Measurements from ENCODE around the gene SCART1. TPM values are rescaled to one million over a fixed set of nuclear protein-coding genes. Genes with fewer than 3 reads are reported as not detected.
A peak's percentile ranks its signal among the peaks of the same experiment; 100 is the strongest.
"Not testable (repeated sequence)": the region's sequence is repeated elsewhere in the genome, so short reads cannot be mapped to it uniquely, and the experiment has no call there.

SCART1 gene
- total and polyA plus RNA-seq, 7 donors = 0.08 to 1.8 (median 0.58) TPM

- TF ChIP-seq CTCF (IDR thresholded peaks at IDR 0.05) = no peak
- Histone ChIP-seq H3K36me3 (ENCODE audit: insufficient read depth in 1 of 2, low read depth in 1 of 2) (peaks cover 5 to 69% of the 10 kb centered on the region in 2 donors), H3K9me3 (peaks cover 23% of the 10 kb centered on the region), H3K4me3 (no peak overlapping the region), H3K27ac (no peak overlapping the region), H3K27me3 (ENCODE audit: insufficient read depth in 3 of 3, low read length in 2 of 3) (no peaks in the 10 kb centered on the region), H3K4me1 (no peaks in the 10 kb centered on the region)
- ATAC-seq = no peak
- no peak for DNase-seq
- intact Hi-C loops (cut with DNase I) = no loop called here
Measured at GRCh38 chr10:133412381-133412711, 41.4 kb upstream of the SCART1 start.

- H3K4me3 ChIP-seq; H3K27me3 ChIP-seq (ENCODE audit: insufficient read depth in 3 of 3, low read length in 2 of 3); DNase-seq; H3K4me1 ChIP-seq; intact Hi-C loops (cut with DNase I); ATAC-seq; H3K27ac ChIP-seq: not testable (repeated sequence)
- H3K9me3 ChIP-seq = peaks cover 23% of the 10 kb centered on the region
- H3K36me3 ChIP-seq (ENCODE audit: insufficient read depth in 1 of 2, low read depth in 1 of 2) = peaks cover 0 to 63% of the 10 kb centered on the region in 2 donors
- 99% methylated on average over 16 to 21 of the region's 23 CpGs for WGBS, 3 donors
Measured at GRCh38 chr10:133414401-133414800, 39.3 kb upstream of the SCART1 start.

- intact Hi-C loops (cut with DNase I) = no loop called here
- Histone ChIP-seq H3K27me3 (ENCODE audit: insufficient read depth in 3 of 3, low read length in 2 of 3) (peaks cover 0 to 5% (median 0%) of the 10 kb centered on the region in 3 donors), H3K4me3 (no peak overlapping the region), H3K9me3 (peaks cover 23% of the 10 kb centered on the region), H3K27ac (no peak overlapping the region), H3K36me3 (ENCODE audit: insufficient read depth in 1 of 2, low read depth in 1 of 2) (peaks cover 0 to 63% of the 10 kb centered on the region in 2 donors), H3K4me1 (no peaks in the 10 kb centered on the region)
- no peak for TF ChIP-seq CTCF (IDR thresholded peaks at IDR 0.05)
- no peak for ATAC-seq
- no peak for DNase-seq
- whole genome bisulfite sequencing, 3 donors = 95 to 99% (median 96%) methylated on average over 25 of the region's 25 CpGs
Measured at GRCh38 chr10:133415752-133416151, 38.0 kb upstream of the SCART1 start.

GRCh38 chr10:133418289-133418993 is 35.3 kb upstream of the SCART1 start:
- no peaks in the 10 kb centered on the region for H3K9me3 ChIP-seq
- DNase-seq = no peak
- peaks cover 0 to 15% (median 7%) of the 10 kb centered on the region in 3 donors for H3K27me3 ChIP-seq (ENCODE audit: insufficient read depth in 3 of 3, low read length in 2 of 3)
- no peak for ATAC-seq
- H3K36me3 ChIP-seq (ENCODE audit: insufficient read depth in 1 of 2, low read depth in 1 of 2) = peaks cover 0 to 47% of the 10 kb centered on the region in 2 donors
- TF ChIP-seq CTCF (IDR thresholded peaks at IDR 0.05) = no peak
- intact Hi-C loops (cut with DNase I) = no loop called here
- peaks cover 3% of the 10 kb centered on the region for H3K4me1 ChIP-seq
- WGBS, 3 donors = 95 to 99% (median 96%) methylated on average over 14 of the region's 14 CpGs
- no peak overlapping the region for H3K27ac ChIP-seq
- H3K4me3 ChIP-seq = no peak overlapping the region

- WGBS, 3 donors = 91 to 94% (median 93%) methylated on average over 34 of the region's 34 CpGs
- ATAC-seq = no peak
Measured at GRCh38 chr10:133419211-133419950, 34.4 kb upstream of the SCART1 start.

More at GRCh38 chr10:133419211-133419950, 34.4 kb upstream of the SCART1 start:
- Histone ChIP-seq H3K4me1 (peaks cover 3% of the 10 kb centered on the region), H3K27ac (no peak overlapping the region), H3K36me3 (ENCODE audit: insufficient read depth in 1 of 2, low read depth in 1 of 2) (peaks cover 0 to 44% of the 10 kb centered on the region in 2 donors), H3K27me3 (ENCODE audit: insufficient read depth in 3 of 3, low read length in 2 of 3) (peaks cover 0 to 15% (median 8%) of the 10 kb centered on the region in 3 donors), H3K4me3 (no peak overlapping the region), H3K9me3 (no peaks in the 10 kb centered on the region)
- no peak for TF ChIP-seq CTCF (IDR thresholded peaks at IDR 0.05)
- DNase-seq = peak in 1 of 2 donors; percentile 48
- intact Hi-C loops (cut with DNase I) = no loop called here
